ENCODE measurements around the gene LMX1A. TPM values are rescaled to one million over a fixed set of nuclear protein-coding genes. Genes with fewer than 3 reads are reported as not detected.

LMX1A gene
- total RNA-seq, 6 experiments from 2014 or later = 0.14 TPM; not detected in 5

DNA sequence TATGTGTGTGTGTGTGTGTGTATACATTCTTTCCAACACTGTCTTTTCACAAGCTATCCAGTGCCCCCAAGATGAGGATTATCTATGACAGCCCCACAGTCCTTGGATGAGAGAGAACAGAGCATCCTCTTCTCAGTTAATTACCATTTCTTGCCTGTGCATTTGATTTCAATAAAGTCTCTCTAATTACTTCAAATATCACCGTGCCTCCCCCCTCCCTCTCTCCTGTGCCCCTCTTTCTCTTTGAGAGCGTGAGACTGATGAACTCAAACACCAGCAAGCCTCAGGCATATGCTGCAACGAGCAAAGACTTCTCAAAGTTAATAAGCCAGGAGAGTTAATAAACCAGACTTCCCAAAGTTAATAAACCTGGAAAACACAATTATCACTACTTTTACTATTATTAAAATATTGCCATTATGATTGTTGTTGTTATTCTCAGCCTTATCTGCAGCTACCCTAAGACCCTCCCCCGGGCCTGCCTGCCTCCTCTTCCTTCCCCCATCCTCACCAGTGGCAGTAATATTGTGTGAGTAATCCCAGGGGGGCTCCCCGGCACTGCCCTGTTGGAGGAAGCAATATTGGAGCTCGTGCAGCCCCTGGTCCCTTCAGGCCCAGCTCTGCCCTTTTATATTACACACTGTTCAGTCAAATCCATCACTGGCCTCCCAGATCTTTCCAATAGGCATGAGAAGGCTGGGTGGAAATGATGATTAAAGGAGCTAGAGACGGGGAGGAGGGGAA is 30.9 kb downstream of the LMX1A start:
- WGBS (ENCODE audit: insufficient coverage, low coverage, low lambda C conversion rate, missing lambda C conversion rate) = 40% methylated on average over 7 of the region's 7 CpGs
- no peak overlapping the region for H3K27ac ChIP-seq
- no peaks in the 10 kb centered on the region for H3K27me3 ChIP-seq
- H3K36me3 ChIP-seq = no peaks in the 10 kb centered on the region
- H3K4me3 ChIP-seq = no peak overlapping the region
- no peak for TF ChIP-seq CTCF (IDR thresholded peaks at IDR 0.05)
- H3K4me1 ChIP-seq = no peaks in the 10 kb centered on the region
- intact Hi-C loops (cut with DNase I) = no loop called here
- no peak for DNase-seq
- no peak for ATAC-seq
- H3K9me3 ChIP-seq = no peaks in the 10 kb centered on the region

DNA sequence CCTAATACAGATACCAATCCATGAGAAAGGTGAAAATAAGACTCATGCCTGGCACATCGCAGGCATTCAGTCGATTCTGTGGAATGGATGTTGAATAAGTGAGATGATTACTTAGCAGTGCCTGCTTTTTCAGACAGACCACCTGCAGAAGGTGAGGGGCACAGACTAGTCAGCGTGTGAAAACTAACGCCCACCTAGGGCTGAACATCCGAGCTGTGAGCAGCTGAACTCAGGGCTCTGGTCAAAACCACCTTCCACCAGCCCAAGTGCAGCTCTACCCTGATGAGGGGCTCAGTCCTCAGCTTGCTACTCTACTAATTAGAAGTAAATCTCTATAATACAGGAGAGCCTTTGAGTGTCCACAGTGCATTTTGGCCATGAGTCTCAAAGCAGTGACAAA is 32.5 kb downstream of the LMX1A start:
- Histone ChIP-seq H3K27ac (no peak overlapping the region), H3K36me3 (no peaks in the 10 kb centered on the region), H3K4me1 (no peaks in the 10 kb centered on the region), H3K27me3 (no peaks in the 10 kb centered on the region), H3K4me3 (no peak overlapping the region), H3K9me3 (no peaks in the 10 kb centered on the region)
- DNase-seq (no peak), ATAC-seq (no peak)
- intact Hi-C loops (cut with DNase I) = no loop called here
- 59% methylated on average over 5 of the region's 5 CpGs for WGBS (ENCODE audit: insufficient coverage, low coverage, low lambda C conversion rate, missing lambda C conversion rate)
- TF ChIP-seq CTCF (IDR thresholded peaks at IDR 0.05) (no peak), POLR2A (IDR thresholded peaks at IDR 0.05) (no peak)

DNA sequence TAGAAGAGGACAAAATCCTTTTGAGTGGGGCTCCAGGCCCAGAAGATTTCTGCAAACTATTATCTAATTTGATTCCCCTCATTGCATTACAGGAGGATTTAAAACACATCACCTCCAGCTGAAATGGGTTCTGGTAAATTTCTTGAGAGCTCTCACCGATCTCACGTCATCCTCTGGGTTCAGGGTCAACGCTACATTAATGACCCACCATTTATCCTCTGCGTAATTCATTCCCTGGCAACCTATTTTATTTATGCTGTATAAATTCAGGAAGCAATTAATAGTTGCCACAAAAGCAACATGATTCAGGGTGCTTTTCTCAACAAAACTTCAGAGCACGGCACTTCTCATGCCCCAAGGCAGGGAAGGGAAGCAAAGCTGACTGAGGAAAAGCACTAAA is 38.9 kb downstream of the LMX1A start:
- H3K9me3 ChIP-seq = no peaks in the 10 kb centered on the region
- TF ChIP-seq POLR2A (IDR thresholded peaks at IDR 0.05) = no peak
- TF ChIP-seq CTCF (IDR thresholded peaks at IDR 0.05) = no peak
- no peak overlapping the region for H3K27ac ChIP-seq
- no peaks in the 10 kb centered on the region for H3K4me1 ChIP-seq
- no peak for DNase-seq
- no peak for ATAC-seq
- no peaks in the 10 kb centered on the region for H3K36me3 ChIP-seq
- intact Hi-C loops (cut with DNase I) = no loop called here
- H3K27me3 ChIP-seq = no peaks in the 10 kb centered on the region
- WGBS (ENCODE audit: insufficient coverage, low coverage, low lambda C conversion rate, missing lambda C conversion rate) = 83% methylated on average over 5 of the region's 5 CpGs
- H3K4me3 ChIP-seq = no peak overlapping the region

DNA sequence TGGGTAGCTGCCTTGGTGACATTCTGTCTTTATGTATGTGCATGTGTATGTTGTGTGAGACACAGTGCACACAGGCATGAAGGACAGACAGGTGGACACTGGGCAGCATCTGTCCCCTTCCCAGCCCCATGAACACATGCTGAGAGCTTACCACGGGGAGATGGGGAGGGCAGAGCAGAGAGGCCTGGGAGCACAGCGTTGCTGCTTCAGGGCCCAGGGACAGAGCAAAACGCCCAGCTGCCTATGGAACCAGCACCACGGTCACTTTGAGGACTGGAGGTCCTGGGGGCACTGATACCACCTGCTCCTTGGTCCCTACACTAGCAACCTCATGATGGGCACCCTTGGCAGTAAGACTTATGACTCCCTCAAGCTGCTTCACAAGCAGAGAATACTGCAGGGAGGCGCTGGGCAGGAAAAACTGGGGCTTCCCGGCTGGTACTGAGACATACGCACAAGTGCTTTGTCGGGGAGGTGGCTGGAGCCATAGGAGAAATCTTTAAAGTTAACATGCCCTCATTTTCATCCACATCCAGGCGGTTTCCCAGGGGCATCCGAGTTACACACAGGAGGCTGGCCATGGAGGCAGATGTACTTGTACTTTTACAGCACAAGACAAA is 40.3 kb downstream of the LMX1A start:
- TF ChIP-seq CTCF (IDR thresholded peaks at IDR 0.05) (no peak), POLR2A (IDR thresholded peaks at IDR 0.05) (no peak)
- no peaks in the 10 kb centered on the region for H3K36me3 ChIP-seq
- DNase-seq (no peak), ATAC-seq (no peak)
- H3K27ac ChIP-seq = no peak overlapping the region
- H3K27me3 ChIP-seq = no peaks in the 10 kb centered on the region
- H3K9me3 ChIP-seq = no peaks in the 10 kb centered on the region
- no peak overlapping the region for H3K4me3 ChIP-seq
- H3K4me1 ChIP-seq = no peaks in the 10 kb centered on the region
- no CpG with 5 or more reads among the region's 10 CpGs for WGBS (ENCODE audit: insufficient coverage, low coverage, low lambda C conversion rate, missing lambda C conversion rate)
- intact Hi-C loops (cut with DNase I) = no loop called here

All from right lobe of liver (tissue), 6 donors.